ENCODE data around the gene RAMP2. TPM values are rescaled to one million over a fixed set of nuclear protein-coding genes. Genes with fewer than 3 reads are reported as not detected.

RAMP2 gene
- total and polyA plus RNA-seq, 2 of the 13 experiments (the other 11 are each of a cell fraction or from before 2014, with no cell fraction given) = 1.4 to 5.2 TPM

DNA sequence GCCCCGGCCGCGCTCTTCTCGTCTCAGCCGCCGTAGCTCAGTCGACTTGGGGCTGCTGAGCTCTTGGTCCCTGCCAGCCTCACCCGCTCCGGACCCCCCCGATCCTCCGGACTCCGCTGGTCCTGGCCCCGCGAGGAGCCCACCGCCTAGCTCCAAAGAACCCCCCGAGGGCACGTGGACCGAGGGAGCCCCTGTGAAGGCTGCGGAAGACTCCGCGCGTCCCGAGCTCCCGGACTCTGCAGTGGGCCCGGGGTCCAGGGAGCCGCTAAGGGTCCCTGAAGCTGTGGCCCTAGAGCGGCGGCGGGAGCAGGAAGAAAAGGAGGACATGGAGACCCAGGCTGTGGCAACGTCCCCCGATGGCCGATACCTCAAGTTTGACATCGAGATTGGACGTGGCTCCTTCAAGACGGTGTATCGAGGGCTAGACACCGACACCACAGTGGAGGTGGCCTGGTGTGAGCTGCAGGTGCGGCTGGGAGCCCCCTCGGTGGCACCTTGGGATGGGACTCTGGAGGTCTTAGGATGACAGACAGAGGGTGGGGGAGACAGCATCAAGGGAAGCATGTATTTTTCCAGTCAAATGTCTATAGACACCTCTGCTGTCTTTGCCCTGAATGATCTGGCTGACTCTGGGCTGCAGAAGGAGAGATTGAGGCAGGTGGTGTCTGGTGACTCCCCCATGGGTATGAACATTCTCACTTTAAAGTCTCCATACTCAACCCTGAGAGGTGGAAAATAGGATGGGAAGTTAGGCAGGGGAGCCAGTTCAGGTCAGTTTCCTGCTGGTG is 20.0 kb downstream of the RAMP2 start (continued):
- TF ChIP-seq ZBTB40 (IDR thresholded peaks at IDR 0.05) (no peak), ZBTB40 (CRISPR knock-in tag; IDR thresholded peaks at IDR 0.05) (no peak; the same call in 1 of the 2 replicates), ZC3H13 (CRISPR knock-in tag; IDR thresholded peaks at IDR 0.05) (no peak; the same call in 1 of the 2 replicates), ZFP36L1 (CRISPR knock-in tag; IDR thresholded peaks at IDR 0.05) (no peak), ZNF446 (CRISPR knock-in tag; IDR thresholded peaks at IDR 0.05) (peak; percentile 66; the same call in 1 of the 2 replicates), HNF4A (CRISPR knock-in tag; IDR thresholded peaks at IDR 0.05) (0 out of 2 replicates have a peak, but pooled peaks have one; percentile 4), ZNF326 (CRISPR knock-in tag; IDR thresholded peaks at IDR 0.05; ENCODE audit: borderline replicate concordance) (no peak), DRAP1 (CRISPR knock-in tag; IDR thresholded peaks at IDR 0.05) (no peak), EEA1 (CRISPR knock-in tag; IDR thresholded peaks at IDR 0.05; ENCODE audit: borderline replicate concordance) (peak; percentile 80; the same call in 1 of the 2 replicates), MAFK (conservative IDR thresholded peaks at IDR 0.05 in 1 of 2, IDR thresholded peaks at IDR 0.05 in 1 of 2; ENCODE audit: low read length in 2 of 2) (no peak), ZBTB44 (CRISPR knock-in tag; IDR thresholded peaks at IDR 0.05) (no peak), FIP1L1 (IDR thresholded peaks at IDR 0.05; ENCODE audit: borderline replicate concordance, insufficient read depth, low read depth, low read length) (no peak)
- TF ChIP-seq, protein P1, sequence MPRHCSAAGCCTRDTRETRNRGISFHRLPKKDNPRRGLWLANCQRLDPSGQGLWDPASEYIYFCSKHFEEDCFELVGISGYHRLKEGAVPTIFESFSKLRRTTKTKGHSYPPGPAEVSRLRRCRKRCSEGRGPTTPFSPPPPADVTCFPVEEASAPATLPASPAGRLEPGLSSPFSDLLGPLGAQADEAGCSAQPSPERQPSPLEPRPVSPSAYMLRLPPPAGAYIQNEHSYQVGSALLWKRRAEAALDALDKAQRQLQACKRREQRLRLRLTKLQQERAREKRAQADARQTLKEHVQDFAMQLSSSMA (CRISPR knock-in tag; IDR thresholded peaks at IDR 0.05) = no peak
- TF ChIP-seq, protein P2, sequence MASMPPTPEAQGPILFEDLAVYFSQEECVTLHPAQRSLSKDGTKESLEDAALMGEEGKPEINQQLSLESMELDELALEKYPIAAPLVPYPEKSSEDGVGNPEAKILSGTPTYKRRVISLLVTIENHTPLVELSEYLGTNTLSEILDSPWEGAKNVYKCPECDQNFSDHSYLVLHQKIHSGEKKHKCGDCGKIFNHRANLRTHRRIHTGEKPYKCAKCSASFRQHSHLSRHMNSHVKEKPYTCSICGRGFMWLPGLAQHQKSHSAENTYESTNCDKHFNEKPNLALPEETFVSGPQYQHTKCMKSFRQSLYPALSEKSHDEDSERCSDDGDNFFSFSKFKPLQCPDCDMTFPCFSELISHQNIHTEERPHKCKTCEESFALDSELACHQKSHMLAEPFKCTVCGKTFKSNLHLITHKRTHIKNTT (CRISPR knock-in tag; IDR thresholded peaks at IDR 0.05) = no peak
